CD14-positive monocyte (primary cell): ENCODE measurements around the gene DNAH2. TPM values are rescaled to one million over a fixed set of nuclear protein-coding genes. Genes with fewer than 3 reads are reported as not detected.

Source experiments
- DNase-seq, 3 donors: peaks; one replicate each; pipeline ENCODE4 v3.0.0-alpha.2; 2011 to 2022
- H2AFZ ChIP-seq: 2 replicates; pipeline ENCODE4 v1.6.0; 2012; ENCODE audit warnings: mild to moderate bottlenecking, low read depth, low read length, inconsistent platforms; ENCODE audit not compliant: insufficient read depth, poor library complexity, severe bottlenecking
- H3K27ac ChIP-seq, 2 donors: 1 replicate in 1 of 2; 2 replicates in 1 of 2; pipeline ENCODE4 v1.5.1; 2012 to 2013; ENCODE audit warnings: low read length in 2 of 2, control low read depth in 1 of 2, inconsistent platforms in 1 of 2, low read depth in 1 of 2, mild to moderate bottlenecking in 1 of 2
- H3K27me3 ChIP-seq, 2 donors: one replicate each; pipeline versions ENCODE4 v1.6.0 to v1.6.1; 2011 to 2013; ENCODE audit warnings: low read length in 2 of 2; ENCODE audit not compliant: control insufficient read depth in 2 of 2, insufficient read depth in 2 of 2
- H3K36me3 ChIP-seq, 2 donors: replicated peaks in 1 of 2; 1 replicate in 1 of 2; 2 replicates in 1 of 2; pipeline versions ENCODE4 v1.5.1 to v1.6.1; 2012 to 2013; ENCODE audit warnings: low read length in 2 of 2, control low read depth in 1 of 2, inconsistent platforms in 1 of 2, mild to moderate bottlenecking in 1 of 2; ENCODE audit not compliant: insufficient read depth in 2 of 2, control insufficient read depth in 1 of 2
- H3K4me1 ChIP-seq, 2 donors: 1 replicate in 1 of 2; 2 replicates in 1 of 2; pipeline versions ENCODE4 v1.5.1 to v1.6.1; 2012 to 2013; ENCODE audit warnings: low read length in 2 of 2, control low read depth in 1 of 2, inconsistent platforms in 1 of 2, mild to moderate bottlenecking in 1 of 2, moderate library complexity in 1 of 2; ENCODE audit not compliant: insufficient read depth in 2 of 2, control insufficient read depth in 1 of 2
- H3K4me2 ChIP-seq: replicated peaks from 2 replicates; pipeline ENCODE3; 2012; ENCODE audit warnings: low read length, moderate library complexity, mild to moderate bottlenecking; ENCODE audit not compliant: poor library complexity, severe bottlenecking; ENCODE audit errors: extremely low read depth
- H3K4me3 ChIP-seq, 3 experiments: fragments of 200-600 bp in 1 of 3; sonication (generic) in 1 of 3; replicated peaks in 1 of 3; 1 replicate in 2 of 3; 2 replicates in 1 of 3; pipeline ENCODE4 v1.5.1; 2011 to 2013; ENCODE audit warnings: low read length in 3 of 3, mild to moderate bottlenecking in 3 of 3, control low read depth in 2 of 3, low read depth in 2 of 3, inconsistent platforms in 1 of 3, moderate library complexity in 1 of 3
- H3K79me2 ChIP-seq: 2 replicates; pipeline ENCODE4 v1.6.0; 2012; ENCODE audit warnings: mild to moderate bottlenecking, control low read depth, inconsistent platforms, low read length, moderate library complexity; ENCODE audit not compliant: insufficient read depth
- H3K9ac ChIP-seq: 2 replicates; pipeline ENCODE4 v1.6.0; 2017; ENCODE audit warnings: low read length, mild to moderate bottlenecking; ENCODE audit not compliant: insufficient read depth, poor library complexity, severe bottlenecking
- H3K9me3 ChIP-seq, 2 donors: replicated peaks in 1 of 2; 1 replicate in 1 of 2; 2 replicates in 1 of 2; pipeline versions ENCODE4 v1.5.1 to v1.6.1; 2012 to 2013; ENCODE audit warnings: low read length in 2 of 2, control low read depth in 1 of 2; ENCODE audit not compliant: control insufficient read depth in 1 of 2, insufficient read depth in 1 of 2
- H4K20me1 ChIP-seq: 2 replicates; pipeline ENCODE4 v1.6.0; 2012; ENCODE audit warnings: mild to moderate bottlenecking, low read length, control low read depth, moderate library complexity; ENCODE audit not compliant: insufficient read depth
- H3K27ac Mint-ChIP-seq, 7 donors: one replicate each; pipeline ENCODE4 v1.8.0; 2020; ENCODE audit warnings: mild to moderate bottlenecking in 7 of 7, mixed read lengths in 7 of 7, moderate library complexity in 6 of 7, inconsistent platforms in 2 of 7
- H3K27me3 Mint-ChIP-seq, 3 donors: one replicate each; pipeline ENCODE4 v1.8.0; 2021 to 2022; ENCODE audit warnings: low read depth in 3 of 3, mild to moderate bottlenecking in 3 of 3, mixed read lengths in 3 of 3, moderate library complexity in 3 of 3, inconsistent platforms in 1 of 3
- H3K36me3 Mint-ChIP-seq, 2 donors: one replicate each; pipeline ENCODE4 v1.8.0; 2020; ENCODE audit warnings: mixed read lengths in 2 of 2, inconsistent platforms in 1 of 2, mild to moderate bottlenecking in 1 of 2
- H3K4me1 Mint-ChIP-seq: one replicate; pipeline ENCODE4 v1.8.0; 2020; ENCODE audit warnings: mild to moderate bottlenecking, mixed read lengths
- H3K4me3 Mint-ChIP-seq, 2 donors: one replicate each; pipeline ENCODE4 v1.8.0; 2020; ENCODE audit warnings: mild to moderate bottlenecking in 2 of 2, mixed read lengths in 2 of 2, moderate library complexity in 1 of 2
- H3K9me3 Mint-ChIP-seq, 7 donors: one replicate each; pipeline ENCODE4 v1.8.0; 2020 to 2022; ENCODE audit warnings: mixed read lengths in 7 of 7, mild to moderate bottlenecking in 6 of 7, moderate library complexity in 6 of 7, inconsistent platforms in 2 of 7
- WGBS: methylation state at CpG from one replicate; pipeline ENCODE4 v1.1.5; 2013; ENCODE audit warnings: missing lambda C conversion rate; ENCODE audit not compliant: insufficient coverage; 5-methylcytosine and 5-hydroxymethylcytosine counted together
- intact Hi-C, 2 donors: fragments of 100-400 bp; cut with micrococcal nuclease; formaldehyde crosslinking; loops; one replicate each; pipeline versions ENCODE4 v1.15.0 to v1.15.1; 2023
- polyA plus RNA-seq, 3 donors: library from polyadenylated mRNA; depleted of rRNA in 1 of 3; unstranded in 2 of 3; stranded (reverse) in 1 of 3; fragments of 300-500 nt in 2 of 3; fragments of >200 nt in 1 of 3; fragmentation: Illumina TruSeq in 2 of 3; gene quantifications; 1 replicate in 2 of 3; 2 replicates in 1 of 3; pipeline ENCODE4 v1.2.3, GENCODE V29; 2012 to 2021
- TF ChIP-seq, protein P1 (sequence below): fragments of 200-600 bp; IDR thresholded peaks from one replicate; pipeline ENCODE4 v1.8.0; 2022; ENCODE audit warnings: antibody characterized with exemption, mild to moderate bottlenecking

Gene DNAH2
- polyA plus RNA-seq, 3 donors, result 0.03 to 0.15 TPM; not detected in 1

GRCh38 chr17:7780736-7781135 lies 63.2 kb downstream of the DNAH2 start:
- Mint-ChIP-seq H3K4me1 (no peaks in the 10 kb centered on the region), H3K4me3 (no peak overlapping the region), H3K27me3 (peaks cover 1 to 14% (median 12%) of the 10 kb centered on the region in 3 donors), H3K36me3 (no peaks in the 10 kb centered on the region), H3K9me3 (peaks cover 0 to 1% (median 0%) of the 10 kb centered on the region in 7 donors), H3K27ac (no peak overlapping the region)
- H3K9me3 ChIP-seq, result no peaks in the 10 kb centered on the region
- H4K20me1 ChIP-seq, result no peaks in the 10 kb centered on the region
- H3K27me3 ChIP-seq, result peaks cover 0 to 8% of the 10 kb centered on the region in 2 donors
- H3K4me1 ChIP-seq, result peaks cover 0 to under 1% of the 10 kb centered on the region in 2 donors
- no peak for DNase-seq
- no peaks in the 10 kb centered on the region for H3K79me2 ChIP-seq
- TF ChIP-seq, protein P1, sequence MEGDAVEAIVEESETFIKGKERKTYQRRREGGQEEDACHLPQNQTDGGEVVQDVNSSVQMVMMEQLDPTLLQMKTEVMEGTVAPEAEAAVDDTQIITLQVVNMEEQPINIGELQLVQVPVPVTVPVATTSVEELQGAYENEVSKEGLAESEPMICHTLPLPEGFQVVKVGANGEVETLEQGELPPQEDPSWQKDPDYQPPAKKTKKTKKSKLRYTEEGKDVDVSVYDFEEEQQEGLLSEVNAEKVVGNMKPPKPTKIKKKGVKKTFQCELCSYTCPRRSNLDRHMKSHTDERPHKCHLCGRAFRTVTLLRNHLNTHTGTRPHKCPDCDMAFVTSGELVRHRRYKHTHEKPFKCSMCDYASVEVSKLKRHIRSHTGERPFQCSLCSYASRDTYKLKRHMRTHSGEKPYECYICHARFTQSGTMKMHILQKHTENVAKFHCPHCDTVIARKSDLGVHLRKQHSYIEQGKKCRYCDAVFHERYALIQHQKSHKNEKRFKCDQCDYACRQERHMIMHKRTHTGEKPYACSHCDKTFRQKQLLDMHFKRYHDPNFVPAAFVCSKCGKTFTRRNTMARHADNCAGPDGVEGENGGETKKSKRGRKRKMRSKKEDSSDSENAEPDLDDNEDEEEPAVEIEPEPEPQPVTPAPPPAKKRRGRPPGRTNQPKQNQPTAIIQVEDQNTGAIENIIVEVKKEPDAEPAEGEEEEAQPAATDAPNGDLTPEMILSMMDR, result no peak
- no peak overlapping the region for H2AFZ ChIP-seq
- WGBS, result 97% methylated on average over 10 of the region's 10 CpGs
- intact Hi-C loops, result no loop called here
- no peak overlapping the region for H3K4me2 ChIP-seq
- H3K27ac ChIP-seq, result no peak overlapping the region
- no peak overlapping the region for H3K9ac ChIP-seq
- no peak overlapping the region for H3K4me3 ChIP-seq
- no peaks in the 10 kb centered on the region for H3K36me3 ChIP-seq

GRCh38 chr17:7781429-7781828 lies 63.9 kb downstream of the DNAH2 start:
- no peak for DNase-seq
- no peak overlapping the region for H3K4me2 ChIP-seq
- no peak overlapping the region for H2AFZ ChIP-seq
- peaks cover 0 to 1% (median 0%) of the 10 kb centered on the region in 7 donors for H3K9me3 Mint-ChIP-seq
- peaks cover 1 to 12% (median 6%) of the 10 kb centered on the region in 3 donors for H3K27me3 Mint-ChIP-seq
- no peaks in the 10 kb centered on the region for H3K36me3 ChIP-seq
- H3K27me3 ChIP-seq, result peaks cover 0 to 8% of the 10 kb centered on the region in 2 donors
- intact Hi-C loops, result no loop called here
- no peak overlapping the region for H3K27ac ChIP-seq
- H3K4me1 ChIP-seq, result no peaks in the 10 kb centered on the region
- no peaks in the 10 kb centered on the region for H3K9me3 ChIP-seq
- no peaks in the 10 kb centered on the region for H3K4me1 Mint-ChIP-seq
- H4K20me1 ChIP-seq, result no peaks in the 10 kb centered on the region
- no peaks in the 10 kb centered on the region for H3K36me3 Mint-ChIP-seq
- 100% methylated on average over 2 of the region's 6 CpGs for WGBS
- H3K27ac Mint-ChIP-seq, result no peak overlapping the region
- H3K4me3 ChIP-seq, result no peak overlapping the region
- TF ChIP-seq, protein P1, result no peak
- H3K79me2 ChIP-seq, result no peaks in the 10 kb centered on the region
- H3K4me3 Mint-ChIP-seq, result no peak overlapping the region
- no peak overlapping the region for H3K9ac ChIP-seq
